A549 (cell line): ENCODE data around the gene DYNC1I1. TPM values are rescaled to one million over a fixed set of nuclear protein-coding genes. Genes with fewer than 3 reads are reported as not detected.

Source experiments
- ATAC-seq, 2 experiments: fragments of 200-7000 bp in 1 of 2; fragments of >200 bp in 1 of 2; cut with Nextera tagmentation in 1 of 2; cut with Tn5 transposase in 1 of 2; 3 replicates each; pipeline versions ENCODE4 v1.8.0 to v1.9.1; 2018 to 2020; ENCODE audit warnings: mild to moderate bottlenecking in 1 of 2, moderate library complexity in 1 of 2
- CTCF ChIA-PET: fragments of 300-600 bp; sonication (Branson Sonifier 250); formaldehyde crosslinking; extraction: SDS; loops from one replicate; lab custom pipeline; 2021; ENCODE audit warnings: antibody characterized with exemption, inconsistent platforms; lab: Yijun Ruan, JAX
- POLR2A ChIA-PET: fragments of 350-600 bp; formaldehyde crosslinking; extraction: SDS; loops from one replicate; lab custom pipeline; 2021; ENCODE audit warnings: antibody characterized with exemption, inconsistent platforms; lab: Yijun Ruan, JAX
- DNase-seq, 2 experiments: peaks; one replicate each; pipeline versions ENCODE4 v3.0.0 to v3.0.0-alpha.2; 2011 to 2016; ENCODE audit warnings: low read depth in 1 of 2, low spot score in 1 of 2
- FAIRE-seq: peaks from 2 replicates; lab custom pipeline; 2011; peaks lifted over from hg19 to GRCh38; lab: Jason Lieb, UNC
- H3K27ac ChIP-seq, 2 experiments: fragments of >200 bp; sonication (Bioruptor Twin); formaldehyde crosslinking; 3 replicates each; pipeline ENCODE4 v1.5.1; 2016 to 2017
- H3K4me1 ChIP-seq: fragments of >200 bp; sonication (Bioruptor Twin); formaldehyde crosslinking; 3 replicates; pipeline ENCODE4 v1.6.1; 2016
- H3K4me2 ChIP-seq: fragments of >200 bp; sonication (Bioruptor Twin); formaldehyde crosslinking; 3 replicates; pipeline ENCODE4 v1.6.1; 2016
- H3K4me3 ChIP-seq: fragments of >200 bp; sonication (Bioruptor Twin); formaldehyde crosslinking; 3 replicates; pipeline ENCODE4 v1.5.1; 2016
- H3K9me3 ChIP-seq: fragments of >200 bp; sonication (Bioruptor Twin); formaldehyde crosslinking; 3 replicates; pipeline ENCODE4 v1.6.1; 2016
- BCL3 ChIP-seq: fragments of >200 bp; sonication (Bioruptor Twin); formaldehyde crosslinking; IDR thresholded peaks from 3 replicates; pipeline ENCODE4 v1.6.1; 2016
- CBX2 ChIP-seq: fragments of 200-600 bp; sonication (generic); IDR thresholded peaks from 2 replicates; pipeline ENCODE4 v1.6.1; 2016; ENCODE audit warnings: low read depth, mild to moderate bottlenecking, borderline replicate concordance
- E2F6 ChIP-seq: IDR thresholded peaks from 2 replicates; pipeline ENCODE4 v1.6.1; 2012; ENCODE audit warnings: low read depth, borderline replicate concordance
- EHF ChIP-seq: fragments of 250-450 bp; sonication (Bioruptor Pico); IDR thresholded peaks from 2 replicates; pipeline ENCODE4 v1.5.0; 2020; ENCODE audit warnings: mild to moderate bottlenecking
- EHMT2 ChIP-seq: fragments of 200-600 bp; sonication (generic); IDR thresholded peaks from 2 replicates; pipeline ENCODE4 v1.6.1; 2016; ENCODE audit warnings: antibody characterized with exemption, low read depth, mild to moderate bottlenecking, moderate library complexity
- FOSB ChIP-seq: fragments of 250-450 bp; sonication (Bioruptor Pico); IDR thresholded peaks from 2 replicates; pipeline ENCODE4 v1.5.0; 2020; ENCODE audit warnings: mild to moderate bottlenecking, moderate library complexity
- FOSL2 ChIP-seq, 2 experiments: fragments of 450-650 bp in 1 of 2; fragments of >200 bp in 1 of 2; sonication (Bioruptor Twin) in 1 of 2; formaldehyde crosslinking; IDR thresholded peaks; 2 replicates each; pipeline versions ENCODE4 v1.5.0 to v1.6.1; 2016 to 2020; ENCODE audit warnings: mild to moderate bottlenecking in 1 of 2, moderate library complexity in 1 of 2
- FOXS1 ChIP-seq: fragments of 250-450 bp; sonication (Bioruptor Pico); IDR thresholded peaks from 2 replicates; pipeline ENCODE4 v1.5.0; 2020; ENCODE audit warnings: mild to moderate bottlenecking, moderate library complexity
- GATA3 ChIP-seq: IDR thresholded peaks from 2 replicates; pipeline ENCODE4 v1.6.1; 2012; ENCODE audit warnings: borderline replicate concordance
- HDAC2 ChIP-seq: fragments of 200-600 bp; sonication (generic); IDR thresholded peaks from 2 replicates; pipeline ENCODE4 v1.6.1; 2016
- HES2 ChIP-seq: fragments of >200 bp; sonication (Bioruptor Twin); formaldehyde crosslinking; IDR thresholded peaks from 2 replicates; pipeline ENCODE4 v1.6.1; 2016
- HOXB5 ChIP-seq: fragments of 250-450 bp; sonication (Bioruptor Pico); IDR thresholded peaks from 2 replicates; pipeline ENCODE4 v1.5.0; 2020; ENCODE audit warnings: mild to moderate bottlenecking, moderate library complexity
- KDM1A ChIP-seq: fragments of 200-600 bp; sonication (generic); IDR thresholded peaks from 2 replicates; pipeline ENCODE4 v1.6.1; 2016; ENCODE audit warnings: low read depth, mild to moderate bottlenecking
- KDM5A ChIP-seq: fragments of 200-600 bp; sonication (generic); IDR thresholded peaks from 2 replicates; pipeline ENCODE4 v1.6.1; 2016; ENCODE audit warnings: antibody characterized with exemption, mild to moderate bottlenecking
- MAX ChIP-seq: IDR thresholded peaks from 2 replicates; pipeline ENCODE4 v1.6.1; 2012
- MAZ ChIP-seq: fragments of 150-350 bp; IDR thresholded peaks from 2 replicates; pipeline ENCODE4 v1.6.1; 2014; ENCODE audit warnings: antibody characterized with exemption, low read depth, low read length, borderline replicate concordance
- NFE2L2 ChIP-seq: fragments of 150-350 bp; conservative IDR thresholded peaks from 2 replicates; pipeline ENCODE4 v1.6.1; 2014; ENCODE audit warnings: low read length
- NPAS2 ChIP-seq: fragments of 250-450 bp; sonication (Bioruptor Pico); IDR thresholded peaks from 2 replicates; pipeline ENCODE4 v1.8.0; 2022; ENCODE audit warnings: mild to moderate bottlenecking, moderate library complexity, borderline replicate concordance
- NR3C1 ChIP-seq: fragments of >200 bp; sonication (Bioruptor Twin); formaldehyde crosslinking; IDR thresholded peaks from 3 replicates; pipeline ENCODE4 v1.6.1; 2017
- RFX5 ChIP-seq: fragments of 450-650 bp; IDR thresholded peaks from 2 replicates; pipeline ENCODE4 v1.7.1; 2014; ENCODE audit warnings: antibody characterized with exemption, mild to moderate bottlenecking, moderate library complexity
- SREBF2 ChIP-seq: fragments of 450-650 bp; IDR thresholded peaks from 2 replicates; pipeline ENCODE4 v1.6.1; 2014; ENCODE audit warnings: mild to moderate bottlenecking, moderate library complexity
- TP53 ChIP-seq: fragments of 250-450 bp; sonication (Bioruptor Pico); IDR thresholded peaks from 2 replicates; pipeline ENCODE4 v1.5.0; 2021; ENCODE audit warnings: mild to moderate bottlenecking, moderate library complexity
- USF2 ChIP-seq: fragments of 450-650 bp; IDR thresholded peaks from 2 replicates; pipeline ENCODE4 v1.6.1; 2014; ENCODE audit warnings: antibody characterized with exemption
- ZFP36 ChIP-seq: fragments of 450-650 bp; IDR thresholded peaks from 2 replicates; pipeline ENCODE4 v1.6.1; 2014; ENCODE audit warnings: borderline replicate concordance; ENCODE audit not compliant: partially characterized antibody
- WGBS: methylation state at CpG from one replicate; pipeline ENCODE4 v1.1.6; 2017; ENCODE audit errors: missing lambda C conversion rate; 5-methylcytosine and 5-hydroxymethylcytosine counted together
- polyA plus RNA-seq, 4 experiments: library from polyadenylated mRNA; depleted of rRNA in 3 of 4; stranded (reverse); fragments of >200 nt; fragmentation: RNase III in 1 of 4; extraction: RNeasy Plus Mini Kit Qiagen cat#74134 plus additional on column Dnase treatment in 1 of 4; gene quantifications; 2 replicates in 3 of 4; 3 replicates in 1 of 4; pipeline ENCODE4 v1.2.3, GENCODE V29; 2011 to 2017

Gene DYNC1I1
- polyA plus RNA-seq, 2 of the 4 experiments (the other 2 are of a cell fraction), result 0.04 TPM; not detected in 1

GRCh38 chr7:96005271-96005670 is 232.9 kb downstream of the DYNC1I1 start:
- H3K4me2 ChIP-seq, result no peak overlapping the region
- WGBS, result 33% methylated on average over 5 of the region's 5 CpGs
- TF ChIP-seq NR3C1 (no peak), NPAS2 (CRISPR knock-in tag) (no peak), GATA3 (no peak), FOXS1 (CRISPR knock-in tag) (no peak), KDM1A (no peak), MAZ (no peak)
- no peak overlapping the region for H3K27ac ChIP-seq
- H3K4me3 ChIP-seq, result no peak overlapping the region
- no peak for FAIRE-seq
- H3K4me1 ChIP-seq, result no peaks in the 10 kb centered on the region
- ChIA-PET POLR2A (no interaction called here), CTCF (no interaction called here)
- no peaks in the 10 kb centered on the region for H3K9me3 ChIP-seq
- no peak for DNase-seq
- ATAC-seq, result no peak

- ChIA-PET CTCF (no interaction called here), POLR2A (no interaction called here)
- WGBS, result 18% methylated on average over 2 of the region's 2 CpGs
- ATAC-seq (no peak), DNase-seq (no peak), FAIRE-seq (no peak)
- TF ChIP-seq NPAS2 (CRISPR knock-in tag) (no peak), MAZ (no peak), GATA3 (no peak), USF2 (no peak), ZFP36 (no peak), NR3C1 (no peak), HOXB5 (no peak), TP53 (CRISPR knock-in tag) (no peak), E2F6 (no peak), HDAC2 (no peak), EHF (CRISPR knock-in tag) (no peak)
- no peak overlapping the region for H3K4me3 ChIP-seq
- H3K4me2 ChIP-seq, result no peak overlapping the region
- H3K9me3 ChIP-seq, result no peaks in the 10 kb centered on the region
- H3K4me1 ChIP-seq, result no peaks in the 10 kb centered on the region
- no peak overlapping the region for H3K27ac ChIP-seq
Measured at GRCh38 chr7:96009148-96009547, 236.8 kb downstream of the DYNC1I1 start.

GRCh38 chr7:96013836-96014235 is 241.5 kb downstream of the DYNC1I1 start:
- FAIRE-seq, result no peak
- no peak for TF ChIP-seq ZFP36
- 41% methylated on average over 2 of the region's 2 CpGs for WGBS
- ChIA-PET POLR2A (no interaction called here), CTCF (no interaction called here)
- no peak for ATAC-seq
- Histone ChIP-seq H3K4me1 (no peaks in the 10 kb centered on the region), H3K27ac (no peak overlapping the region), H3K4me3 (no peak overlapping the region), H3K9me3 (no peaks in the 10 kb centered on the region), H3K4me2 (no peak overlapping the region)
- DNase-seq, result no peak

- ATAC-seq (no peak), FAIRE-seq (no peak), DNase-seq (no peak)
- Histone ChIP-seq H3K4me1 (no peaks in the 10 kb centered on the region), H3K27ac (no peak overlapping the region), H3K4me3 (no peak overlapping the region), H3K4me2 (no peak overlapping the region), H3K9me3 (no peaks in the 10 kb centered on the region)
- POLR2A ChIA-PET, result no interaction called here
- WGBS, result 33% methylated on average over 1 of the region's 1 CpG
- no peak for TF ChIP-seq KDM5A
- no peak for TF ChIP-seq EHMT2
- TF ChIP-seq FOSL2 (IDR thresholded peaks at IDR 0.05), result no peak
- no peak for TF ChIP-seq FOSL2 (CRISPR knock-in tag; IDR thresholded peaks at IDR 0.05)
- no peak for TF ChIP-seq BCL3
- TF ChIP-seq FOSB (CRISPR knock-in tag), result no peak
- no peak for TF ChIP-seq MAX
- TF ChIP-seq SREBF2, result no peak
- TF ChIP-seq HES2, result no peak
- no peak for TF ChIP-seq RFX5
- TF ChIP-seq E2F6, result no peak
- no peak for TF ChIP-seq CBX2
- TF ChIP-seq HDAC2, result no peak
- TF ChIP-seq GATA3, result no peak
- TF ChIP-seq NFE2L2, result no peak
- CTCF ChIA-PET, result no interaction called here
Measured at GRCh38 chr7:96014617-96015016, 242.3 kb downstream of the DYNC1I1 start.
